Fibroblast of pulmonary artery (primary cell): Measurements from ENCODE around the gene CAMSAP1.

Source experiments
- DNase-seq: peaks from one replicate; pipeline ENCODE4 v3.0.0-alpha.2; 2010; ENCODE audit warnings: low read depth
- H3K4me3 ChIP-seq: replicated peaks from 2 replicates; pipeline ENCODE4 v1.5.1; 2011; ENCODE audit warnings: low read depth, mild to moderate bottlenecking, control low read depth, low read length, moderate library complexity
- TF ChIP-seq, protein P1 (sequence below): IDR thresholded peaks from 2 replicates; pipeline ENCODE4 v1.5.1; 2011; ENCODE audit warnings: mild to moderate bottlenecking, control low read depth, low read length, inconsistent platforms; ENCODE audit errors: missing control alignments

CAMSAP1 gene

DNA sequence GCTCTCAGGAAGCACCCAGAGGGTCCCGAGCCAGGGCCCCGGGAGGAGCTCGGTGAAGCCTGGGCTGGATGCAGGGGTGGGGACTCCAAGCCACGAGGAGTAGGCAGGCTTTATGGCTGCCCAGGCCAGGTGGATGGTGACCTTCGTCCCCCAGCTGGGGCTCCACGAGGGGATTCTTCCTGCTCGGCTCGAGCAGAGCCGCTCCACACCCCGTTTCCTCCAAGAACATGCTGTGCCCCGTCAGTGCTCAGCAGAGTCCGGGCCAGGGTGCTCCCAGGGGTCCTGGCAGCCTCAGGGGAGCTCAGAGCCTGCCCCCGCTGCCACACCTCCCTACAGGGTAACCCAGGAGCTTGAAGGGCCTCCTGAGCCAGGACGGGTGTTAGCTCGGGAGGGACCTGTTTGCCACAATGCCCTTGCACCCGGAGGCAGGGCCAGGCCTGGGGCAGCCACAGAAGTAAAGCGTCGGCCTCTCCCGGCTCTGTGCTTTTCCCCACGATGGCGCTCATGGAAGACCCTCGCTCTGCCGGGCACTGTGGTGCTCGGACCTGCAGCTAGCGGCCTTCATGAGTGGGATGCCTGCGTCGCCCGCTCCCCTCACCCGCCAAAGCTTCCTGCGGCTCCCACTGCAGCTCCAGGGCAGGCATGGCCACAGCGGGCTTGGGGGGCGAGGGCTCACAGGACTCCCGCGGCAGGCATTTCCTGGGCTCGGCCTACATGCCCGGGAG lies 118.6 kb downstream of the CAMSAP1 start:
- DNase-seq: no peak
- H3K4me3 ChIP-seq: no peak overlapping the region
- TF ChIP-seq, protein P1, sequence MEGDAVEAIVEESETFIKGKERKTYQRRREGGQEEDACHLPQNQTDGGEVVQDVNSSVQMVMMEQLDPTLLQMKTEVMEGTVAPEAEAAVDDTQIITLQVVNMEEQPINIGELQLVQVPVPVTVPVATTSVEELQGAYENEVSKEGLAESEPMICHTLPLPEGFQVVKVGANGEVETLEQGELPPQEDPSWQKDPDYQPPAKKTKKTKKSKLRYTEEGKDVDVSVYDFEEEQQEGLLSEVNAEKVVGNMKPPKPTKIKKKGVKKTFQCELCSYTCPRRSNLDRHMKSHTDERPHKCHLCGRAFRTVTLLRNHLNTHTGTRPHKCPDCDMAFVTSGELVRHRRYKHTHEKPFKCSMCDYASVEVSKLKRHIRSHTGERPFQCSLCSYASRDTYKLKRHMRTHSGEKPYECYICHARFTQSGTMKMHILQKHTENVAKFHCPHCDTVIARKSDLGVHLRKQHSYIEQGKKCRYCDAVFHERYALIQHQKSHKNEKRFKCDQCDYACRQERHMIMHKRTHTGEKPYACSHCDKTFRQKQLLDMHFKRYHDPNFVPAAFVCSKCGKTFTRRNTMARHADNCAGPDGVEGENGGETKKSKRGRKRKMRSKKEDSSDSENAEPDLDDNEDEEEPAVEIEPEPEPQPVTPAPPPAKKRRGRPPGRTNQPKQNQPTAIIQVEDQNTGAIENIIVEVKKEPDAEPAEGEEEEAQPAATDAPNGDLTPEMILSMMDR: no peak

DNA sequence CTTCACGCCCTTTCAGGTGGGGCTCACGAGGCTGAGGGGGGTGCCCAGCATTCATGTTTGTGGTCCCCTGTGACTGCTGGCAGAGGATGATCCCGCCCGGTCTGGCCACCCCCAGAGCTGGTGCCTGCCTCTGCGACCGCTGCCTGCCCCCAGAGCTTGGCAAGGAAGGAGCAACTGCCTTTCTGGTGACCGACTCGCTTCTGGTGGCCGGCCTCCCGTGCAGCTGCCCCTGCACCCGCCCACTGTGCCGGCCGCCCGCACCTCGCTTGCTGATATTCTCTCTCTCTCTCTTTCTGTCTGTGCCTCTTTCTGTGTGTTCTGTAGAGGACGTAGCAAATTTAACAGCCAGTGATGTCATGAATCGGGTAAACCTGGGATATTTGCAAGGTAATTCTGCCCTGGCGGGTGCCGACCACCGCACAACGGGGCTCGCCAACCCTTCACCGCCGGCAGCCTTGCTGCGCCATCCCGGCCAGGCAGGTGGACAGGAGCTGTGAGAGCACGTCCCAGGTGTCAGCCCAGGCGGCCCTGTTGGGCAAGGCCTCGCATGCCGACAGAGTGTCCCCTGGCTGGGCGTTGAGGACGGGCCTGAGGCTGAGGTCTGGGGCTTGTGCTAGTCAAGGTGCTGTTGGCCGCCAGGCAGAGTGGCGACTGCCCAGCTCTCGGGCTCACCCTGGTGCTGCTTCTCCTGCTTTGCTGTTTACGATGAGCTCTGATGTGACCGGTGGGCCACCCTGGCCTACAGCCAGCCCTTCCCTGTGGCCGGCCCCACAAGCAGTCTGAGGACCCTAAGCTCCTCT lies 119.4 kb downstream of the CAMSAP1 start:
- H3K4me3 ChIP-seq: no peak overlapping the region
- DNase-seq: no peak
- TF ChIP-seq, protein P1: no peak

DNA sequence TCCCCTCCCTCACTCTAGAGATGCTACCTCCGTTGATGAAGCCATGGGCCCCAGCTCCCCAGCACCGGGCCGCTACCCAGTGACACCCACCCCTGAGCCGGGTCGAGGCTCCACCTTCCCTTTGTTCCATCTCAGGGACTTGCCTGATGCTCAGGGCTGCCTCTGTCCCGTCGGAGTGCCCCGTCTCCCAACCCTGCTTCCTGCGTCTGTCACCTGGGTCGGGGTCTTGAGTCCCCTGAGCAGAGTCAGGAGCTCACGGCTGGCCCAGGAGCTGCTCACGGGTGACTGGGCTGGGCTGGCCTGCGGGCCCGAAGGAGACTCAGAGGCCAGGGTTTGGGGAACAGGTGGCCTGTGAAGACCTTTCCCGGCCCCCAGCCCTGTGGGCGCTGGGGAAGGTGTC lies 120.0 kb downstream of the CAMSAP1 start:
- TF ChIP-seq, protein P1: no peak
- no peak overlapping the region for H3K4me3 ChIP-seq
- DNase-seq: no peak

GRCh38 chr9:135786146-135786690 lies 121.1 kb downstream of the CAMSAP1 start:
- TF ChIP-seq, protein P1: no peak
- no peak overlapping the region for H3K4me3 ChIP-seq
- no peak for DNase-seq

- TF ChIP-seq, protein P1: no peak
- no peak overlapping the region for H3K4me3 ChIP-seq
- no peak for DNase-seq
Measured at GRCh38 chr9:135785013-135785575, 122.3 kb downstream of the CAMSAP1 start.

- no peak for DNase-seq
- TF ChIP-seq, protein P1: no peak
- H3K4me3 ChIP-seq: no peak overlapping the region
Measured at GRCh38 chr9:135783540-135784245, 123.7 kb downstream of the CAMSAP1 start.
